ENCODE data around the gene PDZD7. TPM values are rescaled to one million over a fixed set of nuclear protein-coding genes. Genes with fewer than 3 reads are reported as not detected.
A peak's percentile ranks its signal among the peaks of the same experiment; 100 is the strongest.

Gene PDZD7
- total and polyA plus RNA-seq, 9 of the 15 experiments (the other 6 are each of a cell fraction or from before 2014, with no cell fraction given) = 0.04 to 0.24 (median 0.08) TPM; not detected in 3

DNA sequence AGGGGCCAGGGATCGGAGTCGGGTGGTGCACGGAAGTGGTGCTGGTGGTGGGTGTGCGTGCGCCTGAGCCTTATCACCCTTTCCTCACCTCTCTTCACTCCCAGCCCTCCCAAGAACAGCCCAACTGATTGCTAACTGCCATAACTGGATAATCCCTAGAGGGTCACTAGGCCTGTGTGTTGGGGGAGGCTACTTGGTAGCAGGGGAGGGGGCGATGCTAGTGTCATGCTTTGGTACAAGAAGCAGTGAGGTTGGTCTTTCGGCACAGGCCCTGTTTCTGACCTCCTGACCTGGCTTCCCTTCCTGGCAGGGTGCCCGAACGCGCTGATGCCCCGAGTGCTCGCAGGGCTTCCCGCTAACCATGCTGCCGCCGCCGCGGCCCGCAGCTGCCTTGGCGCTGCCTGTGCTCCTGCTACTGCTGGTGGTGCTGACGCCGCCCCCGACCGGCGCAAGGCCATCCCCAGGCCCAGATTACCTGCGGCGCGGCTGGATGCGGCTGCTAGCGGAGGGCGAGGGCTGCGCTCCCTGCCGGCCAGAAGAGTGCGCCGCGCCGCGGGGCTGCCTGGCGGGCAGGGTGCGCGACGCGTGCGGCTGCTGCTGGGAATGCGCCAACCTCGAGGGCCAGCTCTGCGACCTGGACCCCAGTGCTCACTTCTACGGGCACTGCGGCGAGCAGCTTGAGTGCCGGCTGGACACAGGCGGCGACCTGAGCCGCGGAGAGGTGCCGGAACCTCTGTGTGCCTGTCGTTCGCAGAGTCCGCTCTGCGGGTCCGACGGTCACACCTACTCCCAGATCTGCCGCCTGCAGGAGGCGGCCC lies 31.5 kb upstream of the PDZD7 start (continued):
- TF ChIP-seq, protein P1, sequence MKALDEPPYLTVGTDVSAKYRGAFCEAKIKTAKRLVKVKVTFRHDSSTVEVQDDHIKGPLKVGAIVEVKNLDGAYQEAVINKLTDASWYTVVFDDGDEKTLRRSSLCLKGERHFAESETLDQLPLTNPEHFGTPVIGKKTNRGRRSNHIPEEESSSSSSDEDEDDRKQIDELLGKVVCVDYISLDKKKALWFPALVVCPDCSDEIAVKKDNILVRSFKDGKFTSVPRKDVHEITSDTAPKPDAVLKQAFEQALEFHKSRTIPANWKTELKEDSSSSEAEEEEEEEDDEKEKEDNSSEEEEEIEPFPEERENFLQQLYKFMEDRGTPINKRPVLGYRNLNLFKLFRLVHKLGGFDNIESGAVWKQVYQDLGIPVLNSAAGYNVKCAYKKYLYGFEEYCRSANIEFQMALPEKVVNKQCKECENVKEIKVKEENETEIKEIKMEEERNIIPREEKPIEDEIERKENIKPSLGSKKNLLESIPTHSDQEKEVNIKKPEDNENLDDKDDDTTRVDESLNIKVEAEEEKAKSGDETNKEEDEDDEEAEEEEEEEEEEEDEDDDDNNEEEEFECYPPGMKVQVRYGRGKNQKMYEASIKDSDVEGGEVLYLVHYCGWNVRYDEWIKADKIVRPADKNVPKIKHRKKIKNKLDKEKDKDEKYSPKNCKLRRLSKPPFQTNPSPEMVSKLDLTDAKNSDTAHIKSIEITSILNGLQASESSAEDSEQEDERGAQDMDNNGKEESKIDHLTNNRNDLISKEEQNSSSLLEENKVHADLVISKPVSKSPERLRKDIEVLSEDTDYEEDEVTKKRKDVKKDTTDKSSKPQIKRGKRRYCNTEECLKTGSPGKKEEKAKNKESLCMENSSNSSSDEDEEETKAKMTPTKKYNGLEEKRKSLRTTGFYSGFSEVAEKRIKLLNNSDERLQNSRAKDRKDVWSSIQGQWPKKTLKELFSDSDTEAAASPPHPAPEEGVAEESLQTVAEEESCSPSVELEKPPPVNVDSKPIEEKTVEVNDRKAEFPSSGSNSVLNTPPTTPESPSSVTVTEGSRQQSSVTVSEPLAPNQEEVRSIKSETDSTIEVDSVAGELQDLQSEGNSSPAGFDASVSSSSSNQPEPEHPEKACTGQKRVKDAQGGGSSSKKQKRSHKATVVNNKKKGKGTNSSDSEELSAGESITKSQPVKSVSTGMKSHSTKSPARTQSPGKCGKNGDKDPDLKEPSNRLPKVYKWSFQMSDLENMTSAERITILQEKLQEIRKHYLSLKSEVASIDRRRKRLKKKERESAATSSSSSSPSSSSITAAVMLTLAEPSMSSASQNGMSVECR (CRISPR knock-in tag; IDR thresholded peaks at IDR 0.05) = peak; percentile 32; the same call in 1 of the 2 replicates
- TF ChIP-seq ZNF347 (CRISPR knock-in tag; IDR thresholded peaks at IDR 0.05; ENCODE audit: low read depth) (no peak), GATAD2B (IDR thresholded peaks at IDR 0.05; ENCODE audit: borderline replicate concordance) (no peak), PHF20 (IDR thresholded peaks at IDR 0.05; ENCODE audit: partially characterized antibody) (no peak), STAG1 (CRISPR knock-in tag; IDR thresholded peaks at IDR 0.05; ENCODE audit: borderline replicate concordance) (no peak), TAF9B (IDR thresholded peaks at IDR 0.05; ENCODE audit: partially characterized antibody) (no peak), ZNF165 (CRISPR knock-in tag; IDR thresholded peaks at IDR 0.05; ENCODE audit: borderline replicate concordance) (no peak), IRF2 (CRISPR knock-in tag; IDR thresholded peaks at IDR 0.05) (no peak), PHF8 (IDR thresholded peaks at IDR 0.05; ENCODE audit: borderline replicate concordance, low read length) (peak; percentile 45; the same call in 1 of the 2 replicates), TAF7 (tag; IDR thresholded peaks at IDR 0.05) (no peak), JUN (IDR thresholded peaks at IDR 0.05; ENCODE audit: borderline replicate concordance, low read depth, low read length) (no peak; the same call in 1 of the 2 replicates), JUN (CRISPR knock-in tag; IDR thresholded peaks at IDR 0.05; ENCODE audit: borderline replicate concordance) (no peak)
- TF ChIP-seq, protein P2, sequence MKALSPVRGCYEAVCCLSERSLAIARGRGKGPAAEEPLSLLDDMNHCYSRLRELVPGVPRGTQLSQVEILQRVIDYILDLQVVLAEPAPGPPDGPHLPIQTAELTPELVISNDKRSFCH (CRISPR knock-in tag; IDR thresholded peaks at IDR 0.05) = no peak
- TF ChIP-seq, protein P2 (tag; IDR thresholded peaks at IDR 0.05) = peak; percentile 36; the same call in 1 of the 2 replicates
- TF ChIP-seq, protein P3, sequence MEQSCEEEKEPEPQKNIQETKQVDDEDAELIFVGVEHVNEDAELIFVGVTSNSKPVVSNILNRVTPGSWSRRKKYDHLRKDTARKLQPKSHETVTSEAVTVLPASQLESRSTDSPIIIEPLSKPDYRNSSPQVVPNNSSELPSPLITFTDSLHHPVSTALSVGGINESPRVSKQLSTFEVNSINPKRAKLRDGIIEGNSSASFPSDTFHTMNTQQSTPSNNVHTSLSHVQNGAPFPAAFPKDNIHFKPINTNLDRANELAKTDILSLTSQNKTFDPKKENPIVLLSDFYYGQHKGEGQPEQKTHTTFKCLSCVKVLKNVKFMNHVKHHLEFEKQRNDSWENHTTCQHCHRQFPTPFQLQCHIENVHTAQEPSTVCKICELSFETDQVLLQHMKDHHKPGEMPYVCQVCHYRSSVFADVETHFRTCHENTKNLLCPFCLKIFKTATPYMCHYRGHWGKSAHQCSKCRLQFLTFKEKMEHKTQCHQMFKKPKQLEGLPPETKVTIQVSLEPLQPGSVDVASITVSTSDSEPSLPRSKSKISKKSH (CRISPR knock-in tag; IDR thresholded peaks at IDR 0.05) = no peak
